IPS DF 6.9 (cell line): ENCODE measurements around the gene CCDC82.

ENCODE experiments used
- DNase-seq: peaks from one replicate; pipeline ENCODE4 v3.0.0-alpha.2; 2013; ENCODE audit warnings: low read depth, low spot score
- H3K27ac ChIP-seq: one replicate; pipeline ENCODE4 v1.5.1; 2013; ENCODE audit warnings: low read length, control low read depth
- H3K27me3 ChIP-seq: 2 replicates; pipeline ENCODE4 v1.6.1; 2013; ENCODE audit warnings: mild to moderate bottlenecking, low read length; ENCODE audit not compliant: control insufficient read depth, insufficient read depth
- H3K36me3 ChIP-seq: 2 replicates; pipeline ENCODE4 v1.6.1; 2013; ENCODE audit warnings: low read length; ENCODE audit not compliant: control insufficient read depth, insufficient read depth
- H3K4me1 ChIP-seq: 2 replicates; pipeline ENCODE4 v1.6.1; 2013; ENCODE audit warnings: low read length; ENCODE audit not compliant: control insufficient read depth, insufficient read depth
- H3K4me3 ChIP-seq: 2 replicates; pipeline ENCODE4 v1.5.1; 2013; ENCODE audit warnings: mild to moderate bottlenecking, low read length
- H3K9me3 ChIP-seq: 2 replicates; pipeline ENCODE4 v1.6.1; 2013; ENCODE audit warnings: low read length, inconsistent platforms; ENCODE audit not compliant: control insufficient read depth, insufficient read depth
- WGBS: extraction: QIAGEN DNeasy Blood & Tissue Kit; methylation state at CpG from one replicate; pipeline ENCODE4 v1.1.7; 2013; ENCODE audit warnings: mixed read lengths, missing lambda C conversion rate; ENCODE audit not compliant: insufficient read length, insufficient coverage; 5-methylcytosine and 5-hydroxymethylcytosine counted together

The CCDC82 gene

GRCh38 chr11:96365493-96365892 is 24.2 kb downstream of the CCDC82 start:
- H3K4me3 ChIP-seq, result no peak overlapping the region
- H3K36me3 ChIP-seq, result no peaks in the 10 kb centered on the region
- DNase-seq, result no peak
- no peaks in the 10 kb centered on the region for H3K9me3 ChIP-seq
- no peaks in the 10 kb centered on the region for H3K4me1 ChIP-seq
- no peaks in the 10 kb centered on the region for H3K27me3 ChIP-seq
- no CpG with 5 or more reads among the region's 1 CpG for WGBS
- no peak overlapping the region for H3K27ac ChIP-seq

- DNase-seq, result no peak
- Histone ChIP-seq H3K27me3 (no peaks in the 10 kb centered on the region), H3K27ac (no peak overlapping the region), H3K4me1 (no peaks in the 10 kb centered on the region), H3K4me3 (no peak overlapping the region), H3K36me3 (no peaks in the 10 kb centered on the region), H3K9me3 (no peaks in the 10 kb centered on the region)
- WGBS, result no CpG with 5 or more reads among the region's 2 CpGs
These were observed 27.9 kb downstream of the CCDC82 start for GRCh38 chr11:96361778-96362177.

- H3K9me3 ChIP-seq, result no peaks in the 10 kb centered on the region
- no peak overlapping the region for H3K27ac ChIP-seq
- no peak overlapping the region for H3K4me3 ChIP-seq
- H3K36me3 ChIP-seq, result no peaks in the 10 kb centered on the region
- no peaks in the 10 kb centered on the region for H3K27me3 ChIP-seq
- H3K4me1 ChIP-seq, result no peaks in the 10 kb centered on the region
- no CpG with 5 or more reads among the region's 3 CpGs for WGBS
- DNase-seq, result no peak
These were observed 31.4 kb downstream of the CCDC82 start for GRCh38 chr11:96358321-96358720.

GRCh38 chr11:96357794-96358193 is 31.9 kb downstream of the CCDC82 start:
- no CpG with 5 or more reads among the region's 1 CpG for WGBS
- no peak overlapping the region for H3K4me3 ChIP-seq
- H3K36me3 ChIP-seq, result no peaks in the 10 kb centered on the region
- H3K4me1 ChIP-seq, result no peaks in the 10 kb centered on the region
- DNase-seq, result no peak
- H3K9me3 ChIP-seq, result no peaks in the 10 kb centered on the region
- no peaks in the 10 kb centered on the region for H3K27me3 ChIP-seq
- H3K27ac ChIP-seq, result no peak overlapping the region

GRCh38 chr11:96356848-96357247 is 32.9 kb downstream of the CCDC82 start:
- H3K4me3 ChIP-seq, result no peak overlapping the region
- WGBS, result no CpG with 5 or more reads among the region's 4 CpGs
- no peaks in the 10 kb centered on the region for H3K4me1 ChIP-seq
- no peaks in the 10 kb centered on the region for H3K36me3 ChIP-seq
- H3K9me3 ChIP-seq, result no peaks in the 10 kb centered on the region
- no peak overlapping the region for H3K27ac ChIP-seq
- no peaks in the 10 kb centered on the region for H3K27me3 ChIP-seq
- no peak for DNase-seq

GRCh38 chr11:96342961-96343711 is 46.6 kb downstream of the CCDC82 start, which contains the start of gene MAML2:
MAML2 (minus strand) TSS chr11:96343195; CDS start chr11:96341895, 1,300 bp downstream.
- no peaks in the 10 kb centered on the region for H3K36me3 ChIP-seq
- 100% methylated on average over 4 of the region's 31 CpGs for WGBS
- peaks cover 8% of the 10 kb centered on the region for H3K4me1 ChIP-seq
- peak within 1 kb of the TSS; percentile 51; the same call in 1 of the 2 replicates for H3K4me3 ChIP-seq
- peak; percentile 89 for DNase-seq
- H3K27ac ChIP-seq, result no peak within 1 kb of the TSS
- H3K9me3 ChIP-seq, result no peaks in the 10 kb centered on the region
- H3K27me3 ChIP-seq, result no peaks in the 10 kb centered on the region

GRCh38 chr11:96342014-96342960 is 47.4 kb downstream of the CCDC82 start:
- Histone ChIP-seq H3K4me3 (peak overlapping the region; percentile 51; the same call in 1 of the 2 replicates), H3K9me3 (no peaks in the 10 kb centered on the region), H3K36me3 (no peaks in the 10 kb centered on the region), H3K4me1 (peaks cover 9% of the 10 kb centered on the region), H3K27me3 (no peaks in the 10 kb centered on the region), H3K27ac (no peak overlapping the region)
- no peak for DNase-seq
- 100% methylated on average over 1 of the region's 13 CpGs for WGBS

GRCh38 chr11:96341211-96342013 is 48.3 kb downstream of the CCDC82 start:
- H3K27me3 ChIP-seq, result no peaks in the 10 kb centered on the region
- H3K4me3 ChIP-seq, result peak overlapping the region; percentile 25; the same call in 1 of the 2 replicates
- no CpG with 5 or more reads among the region's 26 CpGs for WGBS
- no peak overlapping the region for H3K27ac ChIP-seq
- H3K36me3 ChIP-seq, result no peaks in the 10 kb centered on the region
- peaks cover 9% of the 10 kb centered on the region for H3K4me1 ChIP-seq
- no peak for DNase-seq
- H3K9me3 ChIP-seq, result no peaks in the 10 kb centered on the region

GRCh38 chr11:96340555-96340885 is 49.2 kb downstream of the CCDC82 start:
- peaks cover 12% of the 10 kb centered on the region for H3K4me1 ChIP-seq
- no peak for DNase-seq
- no peak overlapping the region for H3K4me3 ChIP-seq
- H3K27me3 ChIP-seq, result no peaks in the 10 kb centered on the region
- H3K36me3 ChIP-seq, result no peaks in the 10 kb centered on the region
- WGBS, result no CpG with 5 or more reads among the region's 4 CpGs
- H3K27ac ChIP-seq, result no peak overlapping the region
- no peaks in the 10 kb centered on the region for H3K9me3 ChIP-seq
